ENCODE results near the gene ARRB2.

The ARRB2 gene

DNA sequence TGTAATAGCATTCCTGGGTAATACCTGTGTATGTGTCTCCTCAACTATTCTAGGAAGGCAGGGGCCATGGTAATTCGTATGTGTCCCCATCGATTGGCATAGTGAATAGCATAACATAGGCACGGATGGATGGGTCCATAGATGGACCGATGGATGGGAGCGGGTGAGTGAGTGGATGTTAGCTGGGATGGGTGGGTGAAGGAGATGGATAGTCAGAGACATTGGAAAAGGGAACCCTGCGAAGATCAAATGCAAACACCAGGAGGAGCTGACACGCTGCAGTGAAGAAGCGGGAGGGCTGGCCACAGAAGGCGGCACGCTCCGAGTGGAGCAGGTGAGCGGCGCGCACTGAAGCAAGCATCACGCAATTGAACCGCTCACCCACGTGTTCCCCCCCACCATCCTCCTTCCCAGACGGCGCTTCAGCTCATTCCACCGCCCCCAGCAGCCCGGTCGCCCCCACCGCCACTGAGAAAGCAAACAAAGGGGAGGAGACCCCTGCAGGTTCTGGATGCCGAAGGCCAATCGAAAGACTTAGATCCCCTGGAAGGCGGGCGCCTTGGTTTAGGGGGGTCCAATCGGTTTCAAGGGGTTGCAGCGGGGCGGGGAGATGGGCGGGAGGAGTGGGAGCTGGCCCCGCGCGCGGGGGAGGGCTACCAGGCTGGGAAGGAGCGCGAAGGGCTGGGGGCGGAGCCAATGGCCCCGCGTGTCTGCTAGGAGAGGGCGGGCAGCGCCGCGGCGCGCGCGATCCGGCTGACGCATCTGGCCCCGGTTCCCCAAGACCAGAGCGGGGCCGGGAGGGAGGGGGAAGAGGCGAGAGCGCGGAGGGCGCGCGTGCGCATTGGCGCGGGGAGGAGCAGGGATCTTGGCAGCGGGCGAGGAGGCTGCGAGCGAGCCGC, at the start of gene ARRB2:
Gene ARRB2 (plus strand): TSS at position 839 of the 899 bp plus-strand sequence. CDS start 90 bp downstream, outside the sequence.
- no peaks in the 10 kb centered on the region for H3K36me3 ChIP-seq (ENCODE audit: insufficient read depth, low read length)
- H3K4me1 ChIP-seq (ENCODE audit: insufficient read depth, low read length), result peaks cover 9% of the 10 kb centered on the region
- peak within 1 kb of the TSS; percentile 59 for H3K9ac ChIP-seq (ENCODE audit: low read depth, low read length)
- no peaks in the 10 kb centered on the region for H3K9me3 ChIP-seq (ENCODE audit: control insufficient read depth, insufficient read depth, low read length)

DNA sequence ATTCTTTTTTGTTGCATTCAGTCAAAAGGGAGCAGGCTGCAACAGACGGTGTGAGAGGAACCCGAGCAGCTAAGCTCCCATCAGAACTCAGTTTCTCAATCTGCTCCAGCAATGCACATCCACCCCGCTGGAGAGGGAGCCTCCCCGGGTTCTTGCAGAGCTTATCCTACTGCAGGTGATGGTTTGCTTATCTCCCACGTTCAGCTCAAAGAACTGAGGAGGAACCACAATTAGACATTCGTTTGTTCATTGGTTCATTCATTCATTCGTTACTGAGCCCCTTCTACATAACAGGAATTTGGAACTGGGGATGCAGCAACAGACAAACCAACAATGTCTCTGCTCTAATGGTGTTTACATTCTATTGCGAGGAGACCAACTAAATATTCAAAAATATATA, 46.7 kb upstream of the ARRB2 start:
- Histone ChIP-seq H3K9ac (ENCODE audit: low read depth, low read length) (no peak overlapping the region), H3K36me3 (ENCODE audit: insufficient read depth, low read length) (no peaks in the 10 kb centered on the region), H3K9me3 (ENCODE audit: control insufficient read depth, insufficient read depth, low read length) (no peaks in the 10 kb centered on the region), H3K4me1 (ENCODE audit: insufficient read depth, low read length) (peaks cover 3% of the 10 kb centered on the region; the same call in 1 of the 2 replicates)

DNA sequence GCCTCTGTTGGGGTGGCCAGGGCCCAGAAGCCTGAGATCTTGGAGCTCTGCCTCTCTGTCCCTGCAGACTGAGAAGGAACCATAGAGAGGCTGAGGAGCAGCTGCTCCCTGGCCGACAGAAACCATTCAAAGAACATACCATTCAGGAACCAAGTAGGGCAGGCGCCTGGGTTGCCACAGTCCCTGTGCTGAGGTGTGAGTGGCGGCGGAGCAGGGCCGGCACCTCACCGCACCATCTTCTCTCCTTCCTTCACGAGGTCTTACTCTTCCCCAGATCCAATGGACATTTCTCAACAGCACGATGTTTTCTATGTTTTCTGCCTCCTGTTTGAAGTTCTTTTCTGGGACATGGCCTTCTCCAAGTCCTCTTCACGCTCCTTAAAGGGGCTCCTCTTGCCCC, 46.2 kb upstream of the ARRB2 start:
- peaks cover 3% of the 10 kb centered on the region; the same call in 1 of the 2 replicates for H3K4me1 ChIP-seq (ENCODE audit: insufficient read depth, low read length)
- no peaks in the 10 kb centered on the region for H3K9me3 ChIP-seq (ENCODE audit: control insufficient read depth, insufficient read depth, low read length)
- H3K9ac ChIP-seq (ENCODE audit: low read depth, low read length), result no peak overlapping the region
- no peaks in the 10 kb centered on the region for H3K36me3 ChIP-seq (ENCODE audit: insufficient read depth, low read length)

DNA sequence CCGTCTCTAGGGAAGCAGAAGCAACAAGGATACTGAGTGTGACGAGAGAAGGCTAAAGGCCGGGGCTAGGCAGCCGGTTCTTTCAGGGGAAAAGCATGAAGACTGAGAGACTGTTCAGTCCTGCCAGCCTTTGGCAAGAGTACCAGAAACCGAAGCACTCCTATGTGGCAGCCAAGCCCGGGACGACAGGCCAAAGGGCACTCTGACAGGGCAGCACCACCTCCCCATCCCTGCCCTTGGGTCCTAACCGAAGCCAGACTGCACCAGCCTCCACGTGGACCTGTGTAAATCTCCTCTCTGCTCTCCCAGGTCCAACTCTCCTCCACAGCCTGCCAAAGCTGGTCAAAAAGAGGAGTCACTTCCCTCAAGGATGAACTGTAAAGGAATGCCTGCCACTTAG, 45.4 kb upstream of the ARRB2 start:
- Histone ChIP-seq H3K36me3 (ENCODE audit: insufficient read depth, low read length) (no peaks in the 10 kb centered on the region), H3K4me1 (ENCODE audit: insufficient read depth, low read length) (peaks cover 3% of the 10 kb centered on the region; the same call in 1 of the 2 replicates), H3K9me3 (ENCODE audit: control insufficient read depth, insufficient read depth, low read length) (no peaks in the 10 kb centered on the region), H3K9ac (ENCODE audit: low read depth, low read length) (no peak overlapping the region)

DNA sequence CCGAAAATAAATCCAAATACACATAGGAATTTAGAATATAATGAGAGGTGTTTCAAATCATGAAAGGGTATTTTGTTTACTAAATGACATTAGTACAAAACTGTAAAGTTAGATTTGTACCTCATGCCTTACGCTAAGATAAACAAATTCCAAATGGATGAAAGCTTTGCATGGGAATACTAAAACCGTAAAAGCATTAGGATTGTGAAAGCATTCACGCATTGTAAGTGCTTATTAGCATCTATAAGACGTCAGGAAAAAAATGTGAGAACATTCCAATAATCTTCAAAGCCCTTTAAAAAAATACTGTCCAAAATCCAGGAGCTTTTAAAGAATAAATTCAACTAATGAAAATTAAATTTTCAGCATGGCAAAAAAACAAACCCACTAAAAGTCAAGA, 44.1 kb upstream of the ARRB2 start:
- H3K9me3 ChIP-seq (ENCODE audit: control insufficient read depth, insufficient read depth, low read length), result no peaks in the 10 kb centered on the region
- no peak overlapping the region for H3K9ac ChIP-seq (ENCODE audit: low read depth, low read length)
- H3K36me3 ChIP-seq (ENCODE audit: insufficient read depth, low read length), result peaks cover 3% of the 10 kb centered on the region; the same call in 1 of the 2 replicates
- H3K4me1 ChIP-seq (ENCODE audit: insufficient read depth, low read length), result peaks cover 3% of the 10 kb centered on the region; the same call in 1 of the 2 replicates

DNA sequence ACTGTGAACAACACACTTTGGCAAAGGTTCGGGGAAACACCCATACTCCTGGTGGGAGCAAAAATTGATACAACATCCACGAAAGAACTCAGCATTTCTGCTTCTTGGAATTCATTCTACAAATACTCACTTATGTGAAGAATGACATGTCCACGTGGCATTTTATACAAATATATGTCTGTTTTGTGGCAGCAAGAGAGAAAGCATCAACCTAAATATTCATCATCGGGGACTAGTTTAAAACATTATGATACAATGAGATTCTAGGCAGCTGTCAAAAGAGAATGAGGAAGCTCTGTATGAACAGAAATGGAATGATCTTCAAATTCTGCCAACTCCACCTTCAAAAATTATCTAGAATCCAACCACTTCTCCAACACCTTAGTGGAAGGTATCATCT, 43.3 kb upstream of the ARRB2 start:
- Histone ChIP-seq H3K36me3 (ENCODE audit: insufficient read depth, low read length) (peaks cover 7% of the 10 kb centered on the region), H3K4me1 (ENCODE audit: insufficient read depth, low read length) (peaks cover 3% of the 10 kb centered on the region; the same call in 1 of the 2 replicates), H3K9ac (ENCODE audit: low read depth, low read length) (no peak overlapping the region), H3K9me3 (ENCODE audit: control insufficient read depth, insufficient read depth, low read length) (no peaks in the 10 kb centered on the region)

DNA sequence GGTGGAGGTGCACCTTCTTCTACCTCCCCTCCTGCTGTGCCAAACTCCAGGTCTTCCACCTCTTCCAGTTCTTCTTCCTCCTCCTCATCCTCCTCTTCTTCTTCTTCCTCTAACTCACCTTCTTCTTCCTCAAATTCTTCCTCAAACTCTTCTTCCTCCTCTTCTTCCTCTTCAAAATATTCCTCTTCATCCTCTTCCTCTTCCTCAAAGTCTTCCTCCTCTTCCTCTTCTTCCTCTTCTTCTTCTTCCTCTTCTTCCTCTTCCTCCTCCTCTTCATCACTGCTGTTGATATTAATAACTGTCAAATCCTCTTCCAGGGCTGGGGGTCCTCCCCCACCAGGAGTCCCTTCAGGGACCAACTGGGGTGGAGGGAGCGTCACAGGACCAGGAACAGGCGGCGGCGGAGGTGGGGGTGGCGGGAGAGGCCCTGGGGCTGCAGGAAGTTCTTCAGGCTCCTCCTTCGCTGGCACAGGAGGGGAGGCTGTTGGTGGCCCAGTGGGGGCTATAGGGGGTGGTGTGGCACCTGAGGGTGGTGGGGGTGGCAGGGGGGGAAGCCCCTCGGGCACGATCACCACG, 38.3 kb upstream of the ARRB2 start:
- Histone ChIP-seq H3K4me1 (ENCODE audit: insufficient read depth, low read length) (no peaks in the 10 kb centered on the region), H3K36me3 (ENCODE audit: insufficient read depth, low read length) (peaks cover 25% of the 10 kb centered on the region), H3K9ac (ENCODE audit: low read depth, low read length) (no peak overlapping the region), H3K9me3 (ENCODE audit: control insufficient read depth, insufficient read depth, low read length) (no peaks in the 10 kb centered on the region)

DNA sequence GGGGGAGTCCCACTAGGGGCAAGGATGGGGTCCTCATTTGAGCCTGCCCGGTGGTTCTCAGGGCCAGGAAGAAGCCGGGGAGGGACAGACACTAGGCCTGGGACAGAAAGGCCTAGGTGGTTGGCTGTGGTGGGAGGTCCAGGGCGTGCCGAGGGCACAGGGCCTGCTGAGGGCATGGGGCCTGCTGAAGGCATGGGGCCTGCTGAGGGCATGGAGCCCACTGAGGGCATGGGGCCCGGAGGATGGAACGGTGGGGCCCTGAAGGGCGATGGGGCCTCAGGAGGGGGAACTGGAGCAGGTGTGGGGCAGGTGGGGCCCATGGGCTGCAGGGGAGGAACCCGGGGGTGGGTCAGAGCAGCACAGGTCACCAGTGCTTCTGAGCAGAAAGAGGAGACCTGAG, 37.7 kb upstream of the ARRB2 start:
- H3K36me3 ChIP-seq (ENCODE audit: insufficient read depth, low read length), result peaks cover 26% of the 10 kb centered on the region
- no peaks in the 10 kb centered on the region for H3K4me1 ChIP-seq (ENCODE audit: insufficient read depth, low read length)
- H3K9me3 ChIP-seq (ENCODE audit: control insufficient read depth, insufficient read depth, low read length), result no peaks in the 10 kb centered on the region
- no peak overlapping the region for H3K9ac ChIP-seq (ENCODE audit: low read depth, low read length)

DNA sequence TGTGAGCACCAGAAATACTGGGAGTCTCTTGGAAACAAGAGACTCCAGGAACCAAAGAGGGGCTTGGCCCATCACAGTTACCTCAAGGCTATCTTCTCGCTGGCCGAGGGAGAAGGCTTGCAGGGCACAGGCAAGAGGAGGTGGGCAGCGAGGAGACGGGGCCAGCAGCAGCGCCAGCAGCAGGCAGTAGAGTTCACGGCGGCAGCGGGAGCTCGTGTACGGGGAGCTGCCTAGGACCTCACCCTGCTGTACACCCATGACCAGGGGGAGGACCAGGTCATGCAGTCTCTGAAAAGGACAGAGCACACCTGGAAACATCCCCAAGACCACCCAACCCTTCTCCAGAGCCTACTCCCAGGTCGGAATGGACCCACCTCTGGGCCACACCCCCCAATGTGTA, 37.3 kb upstream of the ARRB2 start:
- H3K9ac ChIP-seq (ENCODE audit: low read depth, low read length), result no peak overlapping the region
- H3K36me3 ChIP-seq (ENCODE audit: insufficient read depth, low read length), result peaks cover 26% of the 10 kb centered on the region
- H3K9me3 ChIP-seq (ENCODE audit: control insufficient read depth, insufficient read depth, low read length), result no peaks in the 10 kb centered on the region
- H3K4me1 ChIP-seq (ENCODE audit: insufficient read depth, low read length), result no peaks in the 10 kb centered on the region

DNA sequence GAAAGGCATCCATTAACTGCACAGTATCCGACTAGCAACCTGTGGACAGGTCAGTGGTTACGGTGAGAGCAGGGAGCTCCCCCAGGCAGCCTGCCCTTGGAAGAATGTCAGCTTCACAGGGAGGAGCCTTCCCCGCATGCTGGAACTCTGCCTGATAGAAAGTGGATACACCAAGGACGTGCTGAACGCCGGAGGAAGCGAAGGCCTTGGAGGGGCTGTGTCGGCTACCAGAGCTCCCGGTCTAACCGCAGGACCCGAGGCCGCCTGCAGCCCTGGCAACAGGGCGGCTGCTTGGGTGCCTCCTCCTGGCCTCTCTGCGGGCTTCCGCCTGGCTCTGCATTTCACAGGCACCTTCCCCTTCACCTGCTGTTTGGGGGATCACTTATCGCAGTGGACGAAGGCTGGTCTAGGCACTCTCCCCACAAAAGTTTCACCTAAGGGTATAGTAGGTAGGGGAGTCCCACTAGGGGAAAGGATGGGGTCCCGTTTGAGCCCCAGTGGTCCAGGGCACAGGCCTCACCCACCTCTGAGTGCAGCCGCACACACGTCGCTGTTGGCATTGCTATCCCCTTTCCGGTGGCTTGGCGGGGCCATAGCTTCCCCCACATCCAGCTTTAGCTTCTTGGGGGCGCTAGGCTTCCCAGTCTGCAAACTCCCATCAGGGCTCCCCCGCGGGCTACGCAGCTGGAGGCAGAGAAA, 36.3 kb upstream of the ARRB2 start:
- H3K9me3 ChIP-seq (ENCODE audit: control insufficient read depth, insufficient read depth, low read length), result no peaks in the 10 kb centered on the region
- no peaks in the 10 kb centered on the region for H3K4me1 ChIP-seq (ENCODE audit: insufficient read depth, low read length)
- peaks cover 31% of the 10 kb centered on the region for H3K36me3 ChIP-seq (ENCODE audit: insufficient read depth, low read length)
- no peak overlapping the region for H3K9ac ChIP-seq (ENCODE audit: low read depth, low read length)

DNA sequence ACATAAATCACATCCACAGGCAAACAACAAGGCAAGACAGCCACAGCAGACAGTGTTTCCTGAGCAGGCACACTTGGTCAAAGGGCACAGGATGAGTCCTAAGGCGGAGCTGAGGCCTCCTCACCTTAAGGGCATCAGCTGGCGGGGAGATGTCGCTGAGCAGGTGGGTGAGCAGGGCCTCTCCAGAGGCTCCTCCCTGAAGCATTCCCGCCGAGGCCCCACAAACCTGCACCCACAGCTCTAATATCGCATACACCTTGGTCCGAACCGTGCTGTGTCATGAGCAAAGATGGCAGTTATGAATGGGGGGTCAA, 35.8 kb upstream of the ARRB2 start:
- no peaks in the 10 kb centered on the region for H3K9me3 ChIP-seq (ENCODE audit: control insufficient read depth, insufficient read depth, low read length)
- H3K36me3 ChIP-seq (ENCODE audit: insufficient read depth, low read length), result peaks cover 33% of the 10 kb centered on the region
- H3K9ac ChIP-seq (ENCODE audit: low read depth, low read length), result no peak overlapping the region
- no peaks in the 10 kb centered on the region for H3K4me1 ChIP-seq (ENCODE audit: insufficient read depth, low read length)

DNA sequence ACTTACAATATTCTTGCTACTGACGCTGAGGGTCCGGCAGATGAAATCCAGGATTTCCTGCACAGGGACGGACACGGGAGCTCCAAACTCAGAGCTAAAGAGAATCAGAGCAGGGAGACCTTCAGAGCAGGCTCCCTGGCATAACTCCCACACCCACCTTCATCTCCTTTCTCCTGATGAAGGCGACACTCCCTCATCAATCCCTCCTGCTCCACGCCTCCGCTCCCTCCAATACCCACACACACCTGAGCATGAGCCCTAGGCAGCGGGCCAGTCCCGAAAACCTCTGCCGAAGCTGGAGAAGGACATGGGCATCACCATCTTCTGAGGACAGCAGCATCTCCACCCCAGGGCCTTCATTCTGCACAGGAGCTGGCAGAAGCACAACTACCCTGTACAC, 34.6 kb upstream of the ARRB2 start:
- H3K36me3 ChIP-seq (ENCODE audit: insufficient read depth, low read length), result peaks cover 37% of the 10 kb centered on the region
- H3K4me1 ChIP-seq (ENCODE audit: insufficient read depth, low read length), result no peaks in the 10 kb centered on the region
- no peaks in the 10 kb centered on the region for H3K9me3 ChIP-seq (ENCODE audit: control insufficient read depth, insufficient read depth, low read length)
- H3K9ac ChIP-seq (ENCODE audit: low read depth, low read length), result no peak overlapping the region

DNA sequence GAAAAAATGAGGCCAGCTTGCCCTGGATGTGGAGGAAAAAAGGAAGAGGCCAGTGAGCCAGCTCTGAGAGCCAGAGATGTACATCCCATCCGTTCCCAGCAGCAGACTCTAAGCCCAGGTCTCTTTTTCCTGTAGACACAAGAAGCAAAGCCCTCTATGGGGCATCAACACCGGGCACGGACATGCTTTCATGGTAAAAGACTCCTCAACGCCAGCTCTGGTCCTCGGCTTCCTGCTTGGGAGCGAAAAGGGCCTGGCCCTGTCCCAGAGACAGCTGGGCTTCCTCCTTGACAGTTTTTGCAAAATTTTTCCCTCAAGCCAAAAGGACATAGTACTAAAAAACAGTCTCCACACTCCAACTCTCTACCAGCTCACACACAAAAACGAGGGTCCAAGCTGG, 33.6 kb upstream of the ARRB2 start:
- Histone ChIP-seq H3K4me1 (ENCODE audit: insufficient read depth, low read length) (no peaks in the 10 kb centered on the region), H3K9ac (ENCODE audit: low read depth, low read length) (no peak overlapping the region), H3K9me3 (ENCODE audit: control insufficient read depth, insufficient read depth, low read length) (no peaks in the 10 kb centered on the region), H3K36me3 (ENCODE audit: insufficient read depth, low read length) (peaks cover 34% of the 10 kb centered on the region)

DNA sequence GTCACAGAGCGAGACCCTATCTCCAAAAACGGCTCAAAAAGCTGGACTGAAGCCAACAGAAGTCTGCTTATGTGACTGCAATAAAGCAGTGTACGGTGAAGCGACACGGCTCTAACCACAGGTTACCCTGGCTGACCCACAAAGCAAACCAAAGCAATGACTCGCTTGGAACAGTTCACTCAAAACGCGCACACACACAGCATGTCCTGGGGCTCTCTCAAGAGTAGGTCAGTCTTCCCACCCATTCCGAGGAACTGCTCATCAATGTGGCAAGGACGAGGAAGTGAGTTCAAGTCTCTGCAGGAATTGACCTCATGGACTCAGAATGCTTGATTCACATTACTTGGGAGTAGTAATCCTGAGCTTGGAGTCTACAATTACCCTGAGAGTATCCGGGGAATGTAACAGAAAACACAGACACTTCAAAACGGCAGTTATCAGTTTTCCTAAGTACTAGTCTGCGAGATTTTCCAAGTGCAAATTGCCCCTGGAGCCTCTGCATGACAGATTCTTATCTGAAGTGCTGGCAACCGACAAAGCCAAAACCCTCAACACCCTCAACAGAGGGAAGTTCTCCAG, 31.9 kb upstream of the ARRB2 start:
- Histone ChIP-seq H3K36me3 (ENCODE audit: insufficient read depth, low read length) (peaks cover 36% of the 10 kb centered on the region), H3K9ac (ENCODE audit: low read depth, low read length) (no peak overlapping the region)

More for the DNA sequence above, 31.9 kb upstream of the ARRB2 start:
- Histone ChIP-seq H3K4me1 (ENCODE audit: insufficient read depth, low read length) (no peaks in the 10 kb centered on the region), H3K9me3 (ENCODE audit: control insufficient read depth, insufficient read depth, low read length) (no peaks in the 10 kb centered on the region)

Data from ES-I3 (cell line).